GM19395 (cell line): ENCODE results near the gene PCBP3.

Experiments used
- ATAC-seq: cut with Tn5 transposase; IDR thresholded peaks from one replicate; pipeline ENCODE4 v1.9.1; 2021; ENCODE audit warnings: mild to moderate bottlenecking, moderate library complexity; ENCODE audit not compliant: unreplicated experiment

The PCBP3 gene

DNA sequence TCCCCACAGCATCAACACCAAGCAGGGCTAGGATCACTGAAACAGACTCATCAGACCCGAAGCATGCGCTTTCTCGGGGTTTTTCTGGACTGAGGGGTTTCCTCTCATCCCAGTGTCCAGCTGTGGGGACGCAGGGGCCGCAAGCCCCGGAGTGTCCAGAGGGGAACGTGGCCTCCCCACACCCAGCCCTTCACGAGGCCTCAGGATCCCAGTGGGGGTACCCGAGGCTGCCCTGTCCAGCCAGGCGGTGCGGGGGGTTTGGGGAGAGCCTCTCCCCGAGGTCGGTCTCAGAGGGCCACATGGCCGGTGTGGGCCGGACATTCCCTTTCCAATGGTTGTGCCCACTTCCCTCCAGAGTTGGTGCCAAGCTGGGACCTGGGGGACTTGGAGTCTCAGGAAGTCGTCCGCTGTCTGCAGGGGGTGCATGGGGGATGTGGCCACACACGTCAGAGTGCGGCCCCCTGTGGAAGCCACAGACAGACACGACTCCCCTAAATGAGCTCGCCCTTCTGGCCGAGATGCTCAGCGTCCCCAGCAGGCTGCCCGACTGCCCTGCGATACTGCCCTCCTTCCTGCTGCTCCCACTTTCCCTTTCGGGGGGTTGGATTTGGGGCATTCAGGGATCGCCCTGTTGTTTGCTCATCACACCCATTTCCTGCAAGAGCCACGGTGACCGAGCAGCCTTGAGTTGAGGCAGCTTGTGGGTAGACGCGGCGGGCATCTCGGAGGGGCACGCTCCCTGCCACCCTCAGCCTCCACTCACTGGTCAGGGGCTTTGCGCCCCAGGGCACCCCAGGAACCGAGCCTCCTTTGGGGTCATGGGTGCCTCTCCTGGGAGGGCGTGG, 342.2 kb downstream of the PCBP3 start:
- ATAC-seq, result no peak

DNA sequence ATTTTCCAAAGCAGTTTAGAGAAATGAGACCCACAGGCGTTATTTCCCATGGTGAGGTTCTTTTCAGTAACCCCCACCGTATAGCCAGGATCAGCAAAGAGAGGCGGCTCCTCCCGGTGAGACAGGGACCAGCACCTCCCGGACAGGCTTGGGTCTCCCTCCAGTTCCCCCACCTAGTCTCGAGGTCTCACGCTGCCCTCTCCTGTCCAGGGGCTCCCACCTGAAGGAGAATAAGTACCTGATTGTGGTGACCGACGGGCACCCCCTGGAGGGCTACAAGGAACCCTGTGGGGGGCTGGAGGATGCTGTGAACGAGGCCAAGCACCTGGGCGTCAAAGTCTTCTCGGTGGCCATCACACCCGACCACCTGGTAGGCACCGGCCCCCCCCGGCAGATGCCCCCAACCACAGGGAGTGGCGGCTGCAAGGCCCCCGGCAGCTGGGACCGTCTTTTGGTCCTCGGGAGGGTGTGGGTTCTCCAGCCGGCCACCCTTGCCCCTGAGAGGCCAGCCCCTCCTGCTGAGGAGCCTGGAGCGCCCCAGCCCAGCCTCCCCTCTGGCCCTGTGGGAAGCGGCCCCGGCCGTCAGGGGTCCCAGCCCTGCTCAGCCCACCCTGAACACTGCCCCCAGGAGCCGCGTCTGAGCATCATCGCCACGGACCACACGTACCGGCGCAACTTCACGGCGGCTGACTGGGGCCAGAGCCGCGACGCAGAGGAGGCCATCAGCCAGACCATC, 343.0 kb downstream of the PCBP3 start:
- no peak for ATAC-seq

DNA sequence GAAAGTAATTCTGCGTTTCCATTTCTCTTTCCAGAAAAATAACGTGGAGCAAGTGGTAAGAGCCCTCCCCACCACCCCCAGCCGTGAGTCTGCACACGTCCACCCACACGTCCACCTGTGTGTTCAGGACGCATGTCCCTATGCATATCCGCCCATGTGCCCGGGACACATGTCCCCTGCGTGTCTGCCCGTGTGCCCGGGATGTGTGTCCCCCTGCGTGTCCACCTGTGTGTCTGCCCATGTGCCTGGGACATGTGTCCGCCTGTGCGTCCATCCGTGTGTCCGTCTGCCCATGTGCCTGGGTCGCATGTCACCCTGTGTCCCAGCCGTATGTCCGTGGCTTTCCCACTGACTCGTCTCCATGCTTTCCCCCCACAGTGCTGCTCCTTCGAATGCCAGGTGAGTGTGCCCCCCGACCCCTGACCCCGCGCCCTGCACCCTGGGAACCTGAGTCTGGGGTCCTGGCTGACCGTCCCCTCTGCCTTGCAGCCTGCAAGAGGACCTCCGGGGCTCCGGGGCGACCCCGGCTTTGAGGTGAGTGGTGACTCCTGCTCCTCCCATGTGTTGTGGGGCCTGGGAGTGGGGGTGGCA, 343.7 kb downstream of the PCBP3 start:
- ATAC-seq, result no peak

DNA sequence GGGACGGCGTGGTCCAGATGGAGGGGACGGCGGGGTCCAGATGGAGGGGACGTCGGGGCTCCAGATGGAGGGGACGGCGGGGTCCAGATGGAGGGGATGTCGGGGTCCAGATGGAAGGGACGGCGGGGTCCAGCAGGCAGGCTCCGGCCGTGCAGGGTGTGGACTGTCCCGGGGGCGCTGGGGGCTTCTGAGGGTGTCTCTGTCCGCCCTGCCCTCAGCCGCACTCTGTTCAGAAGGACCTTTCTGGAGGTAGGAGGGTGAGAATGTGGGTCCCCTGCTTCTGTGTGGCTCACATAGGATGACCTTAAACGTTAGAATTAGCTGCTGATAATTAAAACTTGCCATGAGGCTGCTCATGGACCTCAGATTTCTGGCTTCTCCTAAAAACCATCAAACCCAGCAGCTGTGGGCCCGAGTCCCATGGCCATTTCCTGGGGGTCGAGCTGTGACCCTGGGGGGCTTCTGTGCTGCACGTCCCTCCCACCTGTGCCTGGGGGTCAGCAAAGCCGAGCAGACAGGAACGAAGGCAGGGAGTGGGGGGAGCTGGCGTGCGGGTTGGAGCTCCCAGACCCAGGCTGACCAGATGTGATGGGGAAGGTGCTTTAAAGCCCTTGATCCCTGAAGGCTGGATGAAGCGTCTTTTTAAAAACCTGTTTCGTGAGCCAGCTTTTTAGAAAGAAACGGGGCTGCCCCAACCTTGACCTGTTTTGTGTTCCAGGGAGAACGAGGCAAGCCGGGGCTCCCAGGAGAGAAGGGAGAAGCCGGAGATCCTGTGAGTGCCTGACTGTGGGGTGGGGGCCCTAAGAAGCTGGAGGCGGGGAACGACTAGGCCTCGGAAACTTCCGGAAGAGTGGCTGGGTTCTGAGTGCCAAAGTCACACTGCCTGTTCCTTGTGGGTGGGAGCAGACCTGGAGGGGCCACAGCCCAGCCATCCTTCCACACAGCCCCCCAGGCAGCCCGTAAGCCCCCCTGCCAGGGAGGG, 345.1 kb downstream of the PCBP3 start:
- no peak for ATAC-seq

DNA sequence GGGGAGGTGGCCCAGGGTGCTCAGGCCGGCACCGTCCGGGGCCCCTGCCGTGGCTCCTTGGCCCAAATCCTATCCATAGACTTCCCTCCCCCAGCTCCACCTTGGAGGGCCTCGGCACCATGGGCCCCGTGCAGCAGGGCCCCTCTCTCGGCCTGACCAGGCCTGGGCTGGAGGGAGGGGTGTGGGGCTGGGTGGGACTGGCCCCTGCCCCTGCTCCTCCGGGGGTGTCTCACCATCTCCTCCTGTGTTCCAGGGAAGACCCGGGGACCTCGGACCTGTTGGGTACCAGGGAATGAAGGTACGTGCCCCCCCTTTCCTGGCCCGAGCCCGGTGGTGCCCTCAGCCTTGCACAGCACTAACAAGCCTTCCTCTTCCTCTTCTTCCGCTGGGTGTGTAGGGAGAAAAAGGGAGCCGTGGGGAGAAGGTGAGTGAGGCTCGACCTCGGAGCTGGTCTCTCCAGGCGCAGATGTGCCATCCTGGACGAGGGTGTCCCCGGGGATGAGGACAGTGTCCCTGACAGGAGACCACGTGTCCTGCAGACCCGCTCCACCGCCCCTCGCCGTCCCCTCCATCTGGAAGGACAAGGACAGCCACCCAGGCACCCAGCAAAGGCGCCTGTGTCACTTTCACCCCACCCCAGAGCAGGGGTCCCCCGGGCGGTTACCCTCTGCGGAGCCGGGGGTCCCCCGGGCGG, 346.0 kb downstream of the PCBP3 start:
- no peak for ATAC-seq

DNA sequence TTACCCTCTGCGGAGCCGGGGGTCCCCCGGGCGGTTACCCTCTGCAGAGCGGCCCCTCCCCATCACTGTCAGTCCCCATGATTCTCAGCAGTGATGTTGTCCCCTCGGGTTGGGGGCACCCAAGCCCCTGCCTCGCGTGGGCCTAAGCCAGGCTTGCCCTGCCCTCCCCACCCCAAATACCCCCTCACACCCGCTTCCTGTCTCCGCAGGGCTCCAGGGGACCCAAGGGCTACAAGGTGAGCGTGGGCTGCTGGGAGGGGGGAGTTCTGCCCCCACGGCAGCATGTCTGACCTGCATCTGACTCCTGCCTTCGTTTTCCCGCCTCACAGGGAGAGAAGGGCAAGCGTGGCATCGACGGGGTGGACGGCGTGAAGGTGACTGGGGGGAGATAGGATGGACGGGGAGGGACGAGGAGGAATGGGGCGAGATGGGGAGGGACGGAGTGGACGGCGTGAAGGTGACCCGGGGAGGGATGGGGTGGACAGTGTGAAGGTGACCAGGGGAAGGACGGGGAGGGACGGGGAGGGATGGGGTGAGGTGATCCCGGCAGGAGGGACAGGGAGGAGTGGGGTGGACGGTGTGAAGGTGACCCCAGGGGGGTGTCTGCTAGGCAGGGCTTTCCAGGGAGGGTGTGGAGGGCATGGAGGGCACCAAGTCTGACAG, 346.7 kb downstream of the PCBP3 start:
- ATAC-seq, result no peak

DNA sequence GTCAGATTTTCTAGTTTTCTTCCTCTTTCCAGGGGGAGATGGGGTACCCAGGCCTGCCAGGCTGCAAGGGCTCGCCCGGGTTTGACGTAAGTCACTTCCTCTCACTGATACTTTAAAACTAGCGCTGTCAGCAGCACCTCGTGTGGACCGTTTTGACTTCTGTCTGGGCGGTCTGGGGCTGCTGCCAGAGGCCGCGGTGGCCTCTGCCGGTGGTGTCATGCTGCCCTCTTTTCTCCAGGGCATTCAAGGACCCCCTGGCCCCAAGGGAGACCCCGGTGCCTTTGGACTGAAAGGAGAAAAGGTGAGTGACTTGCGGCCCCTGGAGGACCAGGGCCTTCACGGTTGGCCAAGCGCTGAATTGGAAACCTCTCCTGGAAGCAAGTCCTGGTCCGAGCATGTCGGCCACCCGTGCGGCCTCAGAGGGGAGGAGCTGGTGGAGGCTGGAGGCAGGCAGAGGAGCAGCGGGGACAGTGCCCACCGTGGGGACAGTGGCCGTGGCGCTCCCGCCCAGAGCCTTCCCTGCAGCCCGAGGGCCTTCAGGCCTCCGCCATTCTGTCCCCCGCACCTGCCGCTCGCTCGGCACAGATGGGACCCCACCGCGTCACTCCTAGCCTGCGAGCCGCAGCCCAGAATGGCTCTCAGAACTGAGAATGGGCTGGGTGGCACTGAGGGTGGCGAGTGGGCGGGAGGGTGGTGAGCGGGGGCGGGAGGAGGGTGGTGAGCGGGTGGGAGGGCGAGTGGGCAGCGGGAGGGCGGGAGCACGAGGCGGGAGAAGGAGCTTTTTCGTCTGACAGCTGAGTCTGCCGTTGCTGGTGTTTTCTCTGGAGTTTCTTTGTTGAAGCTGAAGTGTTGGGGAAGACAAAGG, 347.4 kb downstream of the PCBP3 start:
- ATAC-seq, result no peak

DNA sequence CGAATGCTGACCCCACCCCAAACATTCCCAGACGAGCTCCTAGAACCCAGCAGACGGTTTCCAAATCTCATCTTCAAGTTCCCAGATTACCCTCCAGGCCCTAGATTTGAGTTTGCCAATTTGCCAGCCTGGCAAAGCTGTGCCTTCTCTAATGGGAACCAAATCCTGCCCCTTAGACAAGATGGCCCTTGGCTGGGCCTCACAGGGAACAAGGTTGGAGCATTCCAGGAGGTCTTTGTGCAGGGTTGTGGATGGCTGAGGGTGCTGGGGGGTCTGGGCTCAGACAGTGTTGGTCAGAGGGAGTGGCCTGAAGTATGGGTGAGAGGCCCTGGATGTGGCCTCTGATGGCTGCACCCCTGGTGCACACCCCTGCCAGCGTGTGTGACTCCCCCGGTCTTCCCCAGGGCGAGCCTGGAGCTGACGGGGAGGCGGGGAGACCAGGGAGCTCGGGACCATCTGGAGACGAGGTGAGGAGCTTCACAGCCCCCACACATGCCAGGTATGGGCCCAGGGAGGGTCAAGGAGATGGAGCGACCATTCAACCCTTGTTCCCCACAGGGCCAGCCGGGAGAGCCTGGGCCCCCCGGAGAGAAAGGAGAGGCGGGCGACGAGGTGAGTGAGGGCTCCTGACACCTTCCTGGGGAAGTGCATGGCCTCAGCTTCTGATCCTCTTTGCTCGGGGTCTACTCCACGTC, 348.2 kb downstream of the PCBP3 start:
- ATAC-seq, result no peak
